ENCODE measurements around the gene VEPH1. TPM values are rescaled to one million over a fixed set of nuclear protein-coding genes. Genes with fewer than 3 reads are reported as not detected.
A peak's percentile ranks its signal among the peaks of the same experiment; 100 is the strongest.

Gene VEPH1
- total RNA-seq, 4 donors from 2014 or later: 0.07 TPM; not detected in 3

- in situ Hi-C loops (cut with MboI; ENCODE audit: low sequenced_read_pairs in 4 of 4) (loop anchor here (5.0 to 10.0 kb wide), 2 partner anchors 287 to 290 kb away; no protein-coding TSS in a partner anchor), intact Hi-C loops (cut with DNase I; ENCODE audit: low total_unique reads) (no loop called here)
- no peaks in the 10 kb centered on the region for H3K9me3 ChIP-seq
- H3K27ac ChIP-seq: no peak overlapping the region
- no peaks in the 10 kb centered on the region for H3K27me3 ChIP-seq
- no peaks in the 10 kb centered on the region for H3K36me3 ChIP-seq
- H3K4me3 ChIP-seq: no peak overlapping the region
- H3K4me1 ChIP-seq: peaks cover 3 to 6% of the 10 kb centered on the region in 2 donors
- ATAC-seq (peak in 1 of 2 donors; percentile 77), DNase-seq (no peak)
- TF ChIP-seq CTCF (IDR thresholded peaks at IDR 0.05 in 4 of 5, conservative IDR thresholded peaks at IDR 0.05 in 1 of 5): no peak
- no peak for TF ChIP-seq POLR2A (IDR thresholded peaks at IDR 0.05)
Measured at GRCh38 chr3:157494581-157495281, 8.5 kb downstream of the VEPH1 start.

- no peak for TF ChIP-seq POLR2A (IDR thresholded peaks at IDR 0.05)
- peak in 4 of 5 experiments; percentile 38 to 56 (median 45) for TF ChIP-seq CTCF (IDR thresholded peaks at IDR 0.05 in 4 of 5, conservative IDR thresholded peaks at IDR 0.05 in 1 of 5)
- in situ Hi-C loops (cut with MboI; ENCODE audit: low sequenced_read_pairs in 4 of 4) (loop anchor here in 3 of 4 donors (10.0 kb wide), 1 partner anchor 289 kb away; no protein-coding TSS in a partner anchor), intact Hi-C loops (cut with DNase I; ENCODE audit: low total_unique reads) (loop anchor here (1.0 kb wide), 1 partner anchor 290 kb away; no protein-coding TSS in a partner anchor)
- no peaks in the 10 kb centered on the region for H3K36me3 ChIP-seq
- no peak overlapping the region for H3K4me3 ChIP-seq
- ATAC-seq (no peak), DNase-seq (no peak)
- no peaks in the 10 kb centered on the region for H3K9me3 ChIP-seq
- peaks cover 0 to 3% of the 10 kb centered on the region in 2 donors for H3K4me1 ChIP-seq
- H3K27me3 ChIP-seq: no peaks in the 10 kb centered on the region
- H3K27ac ChIP-seq: no peak overlapping the region
Measured at GRCh38 chr3:157493627-157494550, 9.3 kb downstream of the VEPH1 start.

- no peak overlapping the region for H3K4me3 ChIP-seq
- in situ Hi-C loops (cut with MboI; ENCODE audit: low sequenced_read_pairs in 4 of 4): loop anchor here in 3 of 4 donors (10.0 kb wide), 1 partner anchor 286 kb away; no protein-coding TSS in a partner anchor
- TF ChIP-seq POLR2A (IDR thresholded peaks at IDR 0.05): no peak
- TF ChIP-seq CTCF (IDR thresholded peaks at IDR 0.05 in 4 of 5, conservative IDR thresholded peaks at IDR 0.05 in 1 of 5): no peak
- H3K4me1 ChIP-seq: peaks cover 0 to 3% of the 10 kb centered on the region in 2 donors
- intact Hi-C loops (cut with DNase I; ENCODE audit: low total_unique reads): no loop called here
- no peaks in the 10 kb centered on the region for H3K36me3 ChIP-seq
- no peak overlapping the region for H3K27ac ChIP-seq
- ATAC-seq: no peak
- no peaks in the 10 kb centered on the region for H3K27me3 ChIP-seq
- H3K9me3 ChIP-seq: no peaks in the 10 kb centered on the region
- DNase-seq: no peak
Measured at GRCh38 chr3:157491136-157491535, 12.1 kb downstream of the VEPH1 start.

GRCh38 chr3:157488144-157488543 lies 15.1 kb downstream of the VEPH1 start:
- in situ Hi-C loops (cut with MboI; ENCODE audit: low sequenced_read_pairs in 4 of 4) (no loop called here), intact Hi-C loops (cut with DNase I; ENCODE audit: low total_unique reads) (no loop called here)
- H3K4me3 ChIP-seq: no peak overlapping the region
- H3K9me3 ChIP-seq: no peaks in the 10 kb centered on the region
- H3K27ac ChIP-seq: no peak overlapping the region
- no peak for TF ChIP-seq CTCF (IDR thresholded peaks at IDR 0.05 in 4 of 5, conservative IDR thresholded peaks at IDR 0.05 in 1 of 5)
- no peak for TF ChIP-seq POLR2A (IDR thresholded peaks at IDR 0.05)
- DNase-seq (no peak), ATAC-seq (no peak)
- H3K36me3 ChIP-seq: no peaks in the 10 kb centered on the region
- H3K27me3 ChIP-seq: no peaks in the 10 kb centered on the region
- H3K4me1 ChIP-seq: no peaks in the 10 kb centered on the region

Data from gastrocnemius medialis (tissue), 4 donors.